Pons (tissue), 1 donor: Measurements from ENCODE around the gene KLHL26.

ENCODE experiments used
- DNase-seq: peaks from one replicate; pipeline ENCODE4 v3.0.0-alpha.2; 2016; ENCODE audit warnings: low spot score

The KLHL26 gene

GRCh38 chr19:18648973-18649315 lies 12.1 kb downstream of the KLHL26 start:
- no peak for DNase-seq

DNA sequence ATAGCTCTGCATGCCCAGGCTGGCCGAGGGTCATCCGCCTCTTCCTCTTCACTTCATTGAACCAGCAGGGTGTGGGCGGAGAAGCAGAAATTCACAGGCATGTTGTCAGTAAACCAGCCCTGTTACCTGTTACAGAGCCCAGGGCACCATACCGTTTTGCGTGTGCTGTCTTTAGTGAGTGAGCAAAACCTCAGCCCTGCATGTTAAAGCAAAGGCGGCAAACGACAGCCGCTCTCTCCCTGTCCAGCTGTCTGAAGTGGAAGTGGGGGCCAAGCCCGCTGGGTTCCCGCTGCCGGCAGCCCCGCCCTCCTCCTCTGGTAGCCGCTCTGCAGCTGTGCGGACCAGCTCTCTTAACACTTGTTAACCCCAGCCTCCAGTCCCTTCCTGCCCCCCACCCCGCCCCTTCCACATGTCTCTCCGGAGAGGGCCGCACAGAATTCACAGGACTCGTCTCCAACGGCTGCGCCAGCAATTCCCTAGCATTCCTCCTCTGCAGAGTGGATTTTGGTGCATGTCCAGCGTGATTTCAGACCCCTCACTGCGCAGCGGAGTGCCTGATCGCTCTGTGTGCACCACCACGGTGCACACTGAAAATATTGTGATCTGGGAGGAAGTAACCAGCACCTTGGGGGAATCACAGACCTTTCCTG lies 12.7 kb downstream of the KLHL26 start:
- peak; percentile 31 for DNase-seq

DNA sequence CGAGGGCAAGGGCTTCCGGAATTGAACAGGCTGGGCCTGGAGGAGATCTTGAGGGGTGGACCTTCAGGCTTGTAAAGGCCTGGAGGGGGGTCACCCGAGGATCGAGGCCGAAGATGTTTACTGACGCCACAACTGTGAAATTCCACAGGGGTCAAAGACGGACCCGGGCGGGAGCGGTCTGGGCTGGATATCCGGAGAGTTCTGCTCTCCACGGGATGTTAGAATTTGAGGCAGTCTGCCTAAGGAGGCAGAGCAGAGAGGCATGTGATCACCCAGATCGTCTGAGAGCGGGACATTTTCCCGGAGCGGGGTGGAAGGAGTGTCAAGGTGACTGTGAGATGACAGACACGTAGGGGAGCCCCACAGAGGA lies 13.2 kb downstream of the KLHL26 start:
- no peak for DNase-seq

DNA sequence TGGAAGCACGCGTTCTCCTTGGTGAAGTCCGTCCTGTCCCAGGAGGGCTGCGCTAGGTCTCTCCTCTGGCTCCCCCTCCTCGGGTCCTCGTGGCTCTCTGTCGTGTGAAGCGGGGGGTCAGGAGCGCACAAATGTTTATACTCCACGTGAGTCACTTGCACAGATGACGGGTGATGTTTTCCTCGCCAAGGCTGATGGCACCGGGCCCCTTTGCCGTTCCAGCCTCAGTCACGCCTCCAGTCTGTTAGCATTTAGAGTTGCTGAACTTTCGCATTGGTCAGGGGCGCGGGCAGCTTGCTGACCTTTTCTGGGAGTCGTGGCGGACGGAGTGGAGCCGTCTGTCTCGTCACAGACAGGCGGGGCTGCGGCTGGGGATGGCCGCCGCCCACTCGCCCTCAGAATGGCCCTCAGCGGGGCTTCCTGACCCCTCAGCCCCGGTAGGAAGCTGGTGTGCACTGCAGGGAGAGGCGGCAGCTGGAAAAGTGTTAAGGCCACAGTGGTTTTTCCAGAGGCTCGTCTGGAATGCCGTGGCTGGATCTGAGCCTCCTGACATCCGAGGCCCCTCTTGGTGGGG lies 13.7 kb downstream of the KLHL26 start:
- DNase-seq, result no peak

- no peak for DNase-seq
Observed at GRCh38 chr19:18651300-18651699, 14.5 kb downstream of the KLHL26 start.

DNA sequence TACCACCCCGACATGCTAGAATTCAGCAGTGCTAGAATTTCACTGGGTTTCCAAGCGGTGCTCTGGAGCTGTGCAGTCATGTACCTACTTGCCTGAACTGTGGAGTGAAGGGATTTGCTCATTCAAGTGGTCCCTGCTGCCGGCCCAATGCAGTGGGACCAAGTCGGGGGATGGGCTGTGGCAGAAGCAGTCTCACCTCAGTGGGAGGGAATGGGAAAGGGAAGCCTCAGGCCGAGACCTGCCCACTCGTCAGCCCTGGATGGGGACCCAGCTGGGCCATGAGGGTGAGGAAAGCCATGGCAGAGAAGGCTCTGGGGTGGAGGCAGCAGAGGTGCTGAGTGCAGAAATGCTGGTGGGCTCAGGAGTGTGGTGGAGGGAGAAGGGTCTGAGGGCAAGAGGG lies 14.9 kb downstream of the KLHL26 start:
- DNase-seq, result no peak

DNA sequence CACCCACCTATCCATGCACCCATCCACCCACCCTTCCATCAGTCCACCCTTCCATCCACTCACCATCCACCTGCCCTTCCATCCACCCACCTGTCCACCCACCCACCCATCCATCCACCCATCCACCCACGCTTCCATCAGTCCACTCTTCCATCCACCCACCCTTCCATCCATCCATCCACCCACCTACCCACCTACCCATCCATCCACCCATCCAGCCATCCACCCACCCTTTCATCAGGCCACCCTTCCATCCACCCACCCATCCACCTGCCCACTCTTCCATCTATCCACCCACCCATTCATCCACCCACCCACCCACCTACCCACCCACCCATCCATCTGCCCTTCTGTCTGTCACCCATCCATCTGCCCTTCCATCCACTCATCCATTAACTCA lies 17.0 kb downstream of the KLHL26 start:
- DNase-seq, result no peak

GRCh38 chr19:18654469-18654868 lies 17.6 kb downstream of the KLHL26 start:
- no peak for DNase-seq

- DNase-seq, result no peak
Observed at GRCh38 chr19:18655173-18655844, 18.5 kb downstream of the KLHL26 start.

DNA sequence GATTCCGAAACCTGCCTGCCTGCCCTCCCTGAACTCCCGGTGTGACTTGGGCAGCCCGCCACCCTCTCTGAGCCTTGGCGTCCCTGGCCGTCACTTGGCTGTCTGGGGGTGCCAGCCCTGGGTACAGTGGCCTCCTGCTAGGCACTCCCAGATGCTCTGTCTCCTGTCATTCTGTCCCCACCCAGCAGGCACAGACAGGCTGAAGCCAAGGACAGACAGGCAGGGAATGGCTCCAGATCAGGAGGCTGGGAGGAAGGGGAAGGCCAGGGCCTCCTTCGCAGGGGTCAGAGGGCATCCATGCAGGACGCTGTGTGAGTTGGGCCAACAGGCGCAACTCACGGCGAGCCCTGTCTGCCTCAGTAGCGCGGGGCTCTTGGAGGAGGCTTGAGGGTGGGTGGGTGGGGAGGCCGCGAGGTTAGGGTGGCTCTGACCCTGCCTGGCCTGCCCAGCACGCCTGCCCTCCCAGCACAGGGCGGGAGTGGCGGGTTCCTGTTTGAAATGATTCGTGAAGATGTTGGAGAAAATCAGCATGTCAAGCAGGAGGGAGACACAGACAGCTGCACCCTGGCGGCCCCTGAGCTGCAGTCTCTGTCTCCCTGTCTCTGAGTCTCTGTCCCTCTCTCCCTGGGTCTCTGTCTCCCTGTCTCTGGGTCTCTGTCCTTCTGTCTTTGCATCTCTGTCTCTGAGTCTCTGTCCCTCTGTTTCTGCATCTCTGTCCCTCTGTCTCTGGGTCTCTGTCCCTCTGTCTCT lies 19.7 kb downstream of the KLHL26 start:
- DNase-seq, result no peak

- DNase-seq, result no peak
Observed at GRCh38 chr19:18657590-18658365, 20.9 kb downstream of the KLHL26 start.

GRCh38 chr19:18658366-18658855 lies 21.6 kb downstream of the KLHL26 start:
- DNase-seq, result no peak

DNA sequence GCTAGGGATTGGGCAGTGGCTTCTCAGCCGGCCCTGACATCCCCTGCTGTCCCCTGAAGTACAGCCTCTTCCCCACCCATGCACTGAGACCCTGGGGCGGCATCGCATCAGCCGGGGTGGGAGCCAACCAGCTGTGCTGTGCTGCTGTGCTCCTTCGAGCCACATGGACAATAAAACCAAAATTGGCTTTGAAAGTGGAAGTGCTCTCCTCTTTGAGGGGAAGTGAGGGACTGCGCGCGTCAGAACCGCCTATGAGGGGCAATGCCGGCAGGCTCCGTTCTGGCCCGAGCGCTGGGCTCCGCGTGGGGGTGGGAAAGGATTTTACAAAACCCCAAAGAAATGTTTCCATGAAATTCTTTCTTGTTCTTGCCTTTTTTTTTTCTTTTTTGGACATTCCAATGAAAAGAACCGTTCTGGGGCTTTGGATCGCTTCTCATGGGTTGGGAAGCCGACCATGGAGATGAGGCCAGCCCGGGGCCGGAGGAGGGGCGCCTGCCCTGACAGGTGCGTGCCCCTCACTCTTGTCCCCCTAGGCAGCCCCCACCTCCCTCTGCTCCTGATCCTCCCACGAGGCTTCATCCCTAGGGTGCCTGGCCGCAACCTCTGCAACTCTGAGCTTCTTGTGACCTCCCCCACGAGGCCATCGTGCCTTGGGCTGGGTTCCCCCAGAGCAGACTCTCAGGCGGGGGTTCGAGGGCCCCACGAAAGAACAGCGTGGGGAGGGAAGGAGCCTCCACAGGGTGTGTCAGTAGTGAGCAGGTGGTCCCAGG lies 22.6 kb downstream of the KLHL26 start:
- DNase-seq, result peak; percentile 32

DNA sequence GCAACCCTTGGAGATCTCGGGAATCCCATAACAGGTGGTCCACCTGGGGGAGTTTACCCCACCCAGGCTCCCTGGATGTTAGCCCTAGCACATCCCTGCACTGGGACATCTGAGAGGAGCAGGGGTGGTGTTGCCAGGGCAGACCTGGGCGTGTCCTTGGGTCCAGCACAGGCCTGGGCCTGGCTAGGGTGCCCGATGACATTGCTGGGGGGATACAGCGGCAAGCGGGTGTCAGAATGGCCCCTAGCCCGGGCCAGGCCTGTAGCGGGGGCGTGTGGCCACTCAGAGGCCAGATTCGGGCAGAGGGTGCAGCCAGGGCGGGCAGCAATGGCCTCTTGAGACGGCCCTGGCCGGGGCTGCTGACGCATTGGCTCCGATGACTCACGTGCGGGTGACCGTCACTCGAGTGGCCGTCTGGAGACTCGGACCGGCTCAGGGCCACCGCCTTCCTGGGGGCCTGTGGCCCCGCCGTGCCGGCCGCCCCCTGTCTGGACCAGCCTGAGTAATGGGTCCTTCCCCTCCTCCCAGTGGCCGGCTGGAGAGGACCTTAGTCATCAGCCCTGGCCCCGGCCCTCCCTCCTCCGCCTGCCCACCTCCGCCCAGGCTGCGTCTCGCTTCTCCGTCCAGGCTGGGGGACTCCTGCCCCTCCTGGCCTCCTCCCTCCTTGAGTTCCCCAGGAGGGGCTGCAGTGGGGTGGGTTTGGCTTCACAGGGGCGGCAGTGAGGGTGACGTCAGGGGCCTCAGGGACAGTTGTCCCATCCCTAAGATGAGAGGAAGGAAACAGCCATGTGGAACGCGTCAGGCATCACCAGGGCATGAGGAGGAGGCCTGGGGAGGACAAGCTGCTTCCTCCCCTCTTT lies 23.5 kb downstream of the KLHL26 start:
- no peak for DNase-seq

DNA sequence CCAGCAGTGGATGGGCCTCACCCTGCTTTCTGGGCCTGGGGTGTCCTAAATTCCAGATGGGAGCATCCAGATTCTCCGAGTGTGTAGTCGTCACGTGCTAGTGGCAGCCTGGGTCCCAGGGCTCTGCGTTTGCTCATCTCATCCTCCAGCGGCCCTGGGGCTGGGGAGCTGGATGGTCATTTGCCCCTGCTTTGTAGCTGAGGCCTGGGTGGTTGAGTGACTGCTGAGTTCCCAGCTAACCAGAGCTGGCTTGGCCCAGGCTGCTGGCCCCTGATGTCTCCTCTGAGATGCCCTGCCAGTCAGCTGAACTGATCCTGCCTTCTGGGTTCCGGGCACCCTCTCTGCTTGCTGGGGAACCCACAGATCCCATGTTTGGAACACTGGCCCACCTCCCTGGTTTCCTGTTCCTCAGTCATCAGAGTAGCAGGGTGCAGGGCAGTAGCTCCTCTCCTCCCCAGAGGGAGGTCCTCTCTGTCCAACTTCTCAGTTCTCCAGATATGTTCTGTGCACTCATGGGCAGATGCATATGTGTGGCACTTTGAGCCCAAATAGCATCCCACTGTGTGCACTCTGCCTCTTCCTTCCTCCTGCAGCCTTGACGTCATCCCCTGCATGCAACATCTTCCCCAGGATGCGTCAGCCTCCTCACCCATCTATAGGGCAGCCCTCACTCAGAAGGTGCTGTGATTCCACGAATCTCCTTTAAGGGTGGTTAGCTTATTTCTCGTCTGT lies 24.3 kb downstream of the KLHL26 start:
- DNase-seq, result no peak

- DNase-seq, result no peak
Observed at GRCh38 chr19:18662972-18663732, 26.3 kb downstream of the KLHL26 start.

DNA sequence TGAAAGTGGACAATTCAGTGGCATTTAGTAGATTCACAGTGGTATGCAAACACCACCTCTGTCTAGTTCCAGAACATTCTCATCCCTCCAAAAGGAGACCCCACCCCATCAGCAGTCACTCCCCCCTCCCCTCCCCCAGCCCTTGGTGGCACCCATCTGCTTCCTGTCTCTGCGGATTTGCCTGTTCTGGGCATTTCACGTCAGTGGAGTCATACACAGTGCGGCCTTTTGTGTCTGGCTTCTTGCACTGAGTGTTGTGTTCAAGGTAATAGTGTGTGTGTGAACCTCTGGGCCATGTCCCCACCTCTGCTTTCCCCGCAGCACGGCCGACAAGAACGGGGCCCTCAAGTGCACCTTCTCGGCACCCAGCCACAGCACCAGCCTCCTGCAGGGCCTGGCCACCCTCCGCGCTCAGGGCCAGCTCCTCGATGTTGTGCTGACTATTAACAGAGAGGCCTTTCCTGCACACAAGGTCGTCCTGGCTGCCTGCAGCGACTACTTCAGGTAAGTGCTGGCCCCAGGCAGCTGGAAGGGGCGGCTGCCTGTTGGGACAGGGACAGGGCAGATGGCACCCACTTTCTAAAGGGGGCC lies 27.2 kb downstream of the KLHL26 start:
- no peak for DNase-seq

DNA sequence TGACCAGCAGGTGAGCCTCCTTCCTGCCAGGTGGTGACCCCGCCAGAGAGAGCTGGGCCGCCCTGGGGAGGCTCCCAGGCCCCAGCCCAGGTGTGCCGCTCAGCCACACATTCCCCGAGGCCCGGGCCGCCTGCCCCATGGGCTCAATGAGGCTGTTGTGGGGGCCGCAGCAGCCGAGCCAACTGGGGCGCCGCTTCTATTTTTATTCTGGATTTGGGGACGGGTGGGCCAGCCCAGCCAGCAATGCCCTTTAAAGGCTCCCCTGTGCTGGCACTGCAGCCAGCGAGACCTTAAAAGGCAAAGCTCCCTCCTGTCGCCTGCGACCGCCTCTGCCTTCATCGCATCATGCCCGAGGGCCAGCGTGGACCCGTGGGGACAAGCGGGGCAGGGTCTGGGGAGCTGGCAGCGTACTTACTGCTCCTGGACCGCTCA lies 29.0 kb downstream of the KLHL26 start:
- no peak for DNase-seq
